ENCODE measurements around the gene IL23R.

The IL23R gene

DNA sequence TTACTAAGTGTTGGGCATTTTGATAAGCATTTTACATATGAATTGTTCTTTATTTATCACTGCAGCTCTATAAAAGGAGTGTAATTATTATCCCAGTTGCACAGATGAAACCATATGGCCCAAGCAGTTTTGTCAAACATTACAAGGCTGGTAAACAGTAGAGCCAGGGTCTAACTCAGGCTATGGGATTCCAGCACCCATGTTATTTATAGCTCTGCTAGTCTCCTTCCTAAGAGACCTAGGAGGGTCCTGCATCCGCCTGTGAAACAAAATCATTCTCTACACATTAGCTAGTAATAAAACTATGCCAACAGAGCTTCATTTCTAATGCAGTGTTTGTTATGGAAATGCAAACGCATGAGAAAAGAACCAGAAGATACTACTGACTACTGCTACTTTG, 58.6 kb downstream of the IL23R start:
- TF ChIP-seq, protein P1, sequence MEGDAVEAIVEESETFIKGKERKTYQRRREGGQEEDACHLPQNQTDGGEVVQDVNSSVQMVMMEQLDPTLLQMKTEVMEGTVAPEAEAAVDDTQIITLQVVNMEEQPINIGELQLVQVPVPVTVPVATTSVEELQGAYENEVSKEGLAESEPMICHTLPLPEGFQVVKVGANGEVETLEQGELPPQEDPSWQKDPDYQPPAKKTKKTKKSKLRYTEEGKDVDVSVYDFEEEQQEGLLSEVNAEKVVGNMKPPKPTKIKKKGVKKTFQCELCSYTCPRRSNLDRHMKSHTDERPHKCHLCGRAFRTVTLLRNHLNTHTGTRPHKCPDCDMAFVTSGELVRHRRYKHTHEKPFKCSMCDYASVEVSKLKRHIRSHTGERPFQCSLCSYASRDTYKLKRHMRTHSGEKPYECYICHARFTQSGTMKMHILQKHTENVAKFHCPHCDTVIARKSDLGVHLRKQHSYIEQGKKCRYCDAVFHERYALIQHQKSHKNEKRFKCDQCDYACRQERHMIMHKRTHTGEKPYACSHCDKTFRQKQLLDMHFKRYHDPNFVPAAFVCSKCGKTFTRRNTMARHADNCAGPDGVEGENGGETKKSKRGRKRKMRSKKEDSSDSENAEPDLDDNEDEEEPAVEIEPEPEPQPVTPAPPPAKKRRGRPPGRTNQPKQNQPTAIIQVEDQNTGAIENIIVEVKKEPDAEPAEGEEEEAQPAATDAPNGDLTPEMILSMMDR (IDR thresholded peaks at IDR 0.05; ENCODE audit: low read depth, low read length) = no peak
- DNase-seq (ENCODE audit: extremely low read depth, low read depth) = no peak

DNA sequence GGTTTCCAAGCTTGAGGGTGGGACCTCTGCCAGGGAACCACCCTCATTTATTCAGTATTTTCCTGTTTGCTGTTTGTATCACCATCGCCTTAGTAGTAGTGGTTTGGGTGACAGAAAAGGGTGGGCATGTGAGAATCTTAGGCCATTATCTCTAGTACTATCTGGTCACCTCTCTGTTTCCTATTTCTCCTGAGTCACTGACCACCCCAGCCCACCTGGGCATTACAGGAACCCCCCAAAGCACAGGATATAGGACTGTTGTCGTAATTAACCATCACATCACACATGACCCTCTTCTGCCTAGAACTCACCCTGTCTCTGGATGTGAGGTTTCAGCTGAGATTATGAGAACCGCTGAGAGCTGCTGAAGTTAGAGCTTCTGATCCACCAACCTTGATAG, 60.4 kb downstream of the IL23R start:
- TF ChIP-seq, protein P1 (IDR thresholded peaks at IDR 0.05; ENCODE audit: low read depth, low read length) = no peak

DNA sequence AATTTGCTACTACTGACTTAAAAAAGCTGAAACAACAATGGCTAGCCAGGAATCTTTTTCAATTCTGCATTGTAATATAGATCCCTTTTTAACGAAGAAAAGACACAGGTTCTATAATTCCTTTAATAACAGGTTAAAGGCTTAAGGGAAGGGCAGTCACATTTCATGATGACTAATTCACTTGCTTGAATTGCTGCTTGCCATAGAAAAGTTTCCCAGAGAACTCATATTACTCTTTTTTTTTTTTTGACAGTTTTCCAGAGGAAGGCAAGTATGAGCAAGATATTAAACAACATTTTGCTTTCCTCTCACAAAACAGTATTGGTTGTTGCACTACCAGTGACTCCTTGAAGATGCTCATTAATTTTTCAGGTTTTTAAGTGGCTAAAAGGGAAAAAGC, 60.9 kb downstream of the IL23R start:
- no peak for DNase-seq (ENCODE audit: extremely low read depth, low read depth)
- TF ChIP-seq, protein P1 (IDR thresholded peaks at IDR 0.05; ENCODE audit: low read depth, low read length) = no peak

More for the DNA sequence above, 60.4 kb downstream of the IL23R start:
- DNase-seq (ENCODE audit: extremely low read depth, low read depth) = no peak

GRCh38 chr1:67228791-67229190, 62.5 kb downstream of the IL23R start:
- TF ChIP-seq, protein P1 (IDR thresholded peaks at IDR 0.05; ENCODE audit: low read depth, low read length) = no peak
- DNase-seq (ENCODE audit: extremely low read depth, low read depth) = no peak

GRCh38 chr1:67230539-67230938, 64.3 kb downstream of the IL23R start:
- no peak for DNase-seq (ENCODE audit: extremely low read depth, low read depth)
- TF ChIP-seq, protein P1 (IDR thresholded peaks at IDR 0.05; ENCODE audit: low read depth, low read length) = no peak

DNA sequence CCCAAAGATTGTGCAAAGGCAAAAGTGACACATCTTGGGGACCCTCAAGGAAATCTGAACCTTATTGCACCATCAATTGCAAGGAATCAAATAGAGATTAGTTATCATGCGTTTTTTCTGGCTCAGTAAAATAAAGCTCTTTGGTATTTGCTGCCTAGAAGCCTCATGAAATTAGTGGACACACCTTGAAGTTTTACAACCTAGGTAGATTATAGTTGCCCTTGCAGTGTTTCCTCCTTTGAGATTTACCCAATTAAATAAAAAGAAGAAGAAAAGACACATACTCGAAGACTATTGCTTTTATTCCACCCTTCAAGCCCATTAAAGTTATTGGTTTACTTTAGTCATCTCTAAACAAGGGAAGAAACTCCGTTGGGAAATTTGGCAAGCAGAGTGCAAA, 70.0 kb downstream of the IL23R start:
- no peak for DNase-seq (ENCODE audit: extremely low read depth, low read depth)
- TF ChIP-seq, protein P1 (IDR thresholded peaks at IDR 0.05; ENCODE audit: low read depth, low read length) = no peak

- TF ChIP-seq, protein P1 (IDR thresholded peaks at IDR 0.05; ENCODE audit: low read depth, low read length) = no peak
- no peak for DNase-seq (ENCODE audit: extremely low read depth, low read depth)
Measured at GRCh38 chr1:67239738-67240137, 73.5 kb downstream of the IL23R start.

Measured in AG09319 (cell line).